HEK293 (cell line): ENCODE data around the gene MAP3K14.

Source experiments
- CTCF ChIA-PET: fragments of 350-600 bp; formaldehyde crosslinking; extraction: SDS; loops from one replicate; lab custom pipeline; 2021; ENCODE audit warnings: antibody characterized with exemption; lab: Yijun Ruan, JAX
- POLR2A ChIA-PET: fragments of 300-600 bp; formaldehyde crosslinking; extraction: SDS; loops from one replicate; lab custom pipeline; 2020; ENCODE audit warnings: antibody characterized with exemption, inconsistent platforms; lab: Yijun Ruan, JAX
- H3K27ac ChIP-seq: fragments of 200-500 bp; sonication (Bioruptor generic); 2 replicates; pipeline ENCODE4 v1.5.1; 2014; ENCODE audit warnings: low read depth, low read length, control low read depth, inconsistent platforms; ENCODE audit errors: extremely low read depth
- H3K36me3 ChIP-seq, 2 experiments: fragments of 200-500 bp in 1 of 2; sonication (Bioruptor generic) in 1 of 2; 1 replicate in 1 of 2; 2 replicates in 1 of 2; pipeline ENCODE4 v1.5.1; 2014 to 2017; ENCODE audit warnings: inconsistent platforms in 2 of 2, low read length in 2 of 2; ENCODE audit not compliant: control insufficient read depth in 2 of 2, insufficient read depth in 1 of 2
- H3K4me1 ChIP-seq: fragments of 200-500 bp; sonication (Bioruptor generic); 2 replicates; pipeline ENCODE4 v1.5.1; 2014; ENCODE audit warnings: mild to moderate bottlenecking, low read length, inconsistent platforms; ENCODE audit not compliant: control insufficient read depth, insufficient read depth
- H3K4me3 ChIP-seq: 2 replicates; pipeline ENCODE4 v1.5.1; 2011; ENCODE audit warnings: low read depth, mild to moderate bottlenecking, control low read depth, low read length, moderate library complexity
- H3K9me3 ChIP-seq: fragments of 200-500 bp; sonication (Bioruptor generic); 2 replicates; pipeline ENCODE4 v1.5.1; 2014; ENCODE audit warnings: low read depth, low read length, inconsistent platforms; ENCODE audit not compliant: control insufficient read depth, insufficient read depth
- GFI1B ChIP-seq: fragments of 450-650 bp; formaldehyde crosslinking; IDR thresholded peaks from 2 replicates; pipeline ENCODE4 v1.5.1; 2016; ENCODE audit warnings: missing biosample characterization, missing genetic modification characterization
- KLF1 ChIP-seq: fragments of 450-650 bp; formaldehyde crosslinking; IDR thresholded peaks from 2 replicates; pipeline ENCODE4 v1.5.1; 2016; ENCODE audit warnings: missing biosample characterization, missing genetic modification characterization
- KLF10 ChIP-seq: fragments of 450-650 bp; IDR thresholded peaks from 2 replicates; pipeline ENCODE4 v1.5.1; 2018; ENCODE audit warnings: missing biosample characterization, mild to moderate bottlenecking, missing genetic modification characterization
- KLF7 ChIP-seq: fragments of 450-650 bp; formaldehyde crosslinking; IDR thresholded peaks from 2 replicates; pipeline ENCODE4 v1.5.1; 2016; ENCODE audit warnings: missing biosample characterization, missing genetic modification characterization, borderline replicate concordance
- PBX3 ChIP-seq: sonication (generic); formaldehyde crosslinking; IDR thresholded peaks from 2 replicates; pipeline ENCODE4 v1.8.1; 2022; ENCODE audit warnings: mild to moderate bottlenecking, moderate library complexity, missing genetic modification reagents
- PRDM1 ChIP-seq: fragments of 450-650 bp; formaldehyde crosslinking; IDR thresholded peaks from 2 replicates; pipeline ENCODE4; 2016; ENCODE audit warnings: missing biosample characterization, missing genetic modification characterization
- SP2 ChIP-seq: fragments of 450-650 bp; formaldehyde crosslinking; IDR thresholded peaks from 2 replicates; pipeline ENCODE4 v1.5.1; 2016; ENCODE audit warnings: missing biosample characterization, missing genetic modification characterization
- TRIM28 ChIP-seq: IDR thresholded peaks from 2 replicates; pipeline ENCODE4 v1.6.1; 2011; ENCODE audit warnings: low read length, control low read depth, borderline replicate concordance
- ZBTB21 ChIP-seq: fragments of 450-650 bp; formaldehyde crosslinking; IDR thresholded peaks from 2 replicates; pipeline ENCODE4 v1.5.1; 2017; ENCODE audit warnings: missing biosample characterization, missing genetic modification characterization
- ZBTB8A ChIP-seq: fragments of 450-650 bp; formaldehyde crosslinking; IDR thresholded peaks from 2 replicates; pipeline ENCODE4 v1.5.1; 2016; ENCODE audit warnings: missing biosample characterization, missing genetic modification characterization
- ZNF133 ChIP-seq: fragments of 450-650 bp; formaldehyde crosslinking; IDR thresholded peaks from 2 replicates; pipeline ENCODE4 v1.5.1; 2016; ENCODE audit warnings: missing biosample characterization, missing genetic modification characterization
- ZNF302 ChIP-seq: fragments of 450-650 bp; formaldehyde crosslinking; IDR thresholded peaks from 2 replicates; pipeline ENCODE4 v1.5.1; 2016; ENCODE audit warnings: missing biosample characterization, missing genetic modification characterization, low read depth
- ZNF341 ChIP-seq: fragments of 450-650 bp; formaldehyde crosslinking; IDR thresholded peaks from 2 replicates; pipeline ENCODE4; 2016; ENCODE audit warnings: low read depth, missing biosample characterization, missing genetic modification characterization
- ZNF398 ChIP-seq: fragments of 450-650 bp; formaldehyde crosslinking; IDR thresholded peaks from 2 replicates; pipeline ENCODE4 v1.5.1; 2017; ENCODE audit warnings: missing biosample characterization, missing genetic modification characterization
- ZNF621 ChIP-seq: fragments of 450-650 bp; formaldehyde crosslinking; IDR thresholded peaks from 2 replicates; pipeline ENCODE4 v1.5.1; 2017; ENCODE audit warnings: missing biosample characterization, missing genetic modification characterization
- TF ChIP-seq, protein P1 (sequence below): fragments of 450-650 bp; formaldehyde crosslinking; IDR thresholded peaks from 2 replicates; pipeline ENCODE4 v1.5.1; 2016; ENCODE audit warnings: missing biosample characterization, missing genetic modification characterization
- TF ChIP-seq, protein P2 (sequence below): fragments of 450-650 bp; formaldehyde crosslinking; optimal IDR thresholded peaks from 2 replicates; pipeline ENCODE3; 2016; ENCODE audit warnings: missing biosample characterization, mild to moderate bottlenecking, missing genetic modification characterization

Gene MAP3K14

GRCh38 chr17:45222996-45223538 is 93.8 kb downstream of the MAP3K14 start:
- Histone ChIP-seq H3K36me3 (no peaks in the 10 kb centered on the region), H3K9me3 (no peaks in the 10 kb centered on the region), H3K27ac (no peak overlapping the region), H3K4me1 (no peaks in the 10 kb centered on the region; the same call in 1 of the 2 replicates), H3K4me3 (no peak overlapping the region)
- TF ChIP-seq, protein P1, sequence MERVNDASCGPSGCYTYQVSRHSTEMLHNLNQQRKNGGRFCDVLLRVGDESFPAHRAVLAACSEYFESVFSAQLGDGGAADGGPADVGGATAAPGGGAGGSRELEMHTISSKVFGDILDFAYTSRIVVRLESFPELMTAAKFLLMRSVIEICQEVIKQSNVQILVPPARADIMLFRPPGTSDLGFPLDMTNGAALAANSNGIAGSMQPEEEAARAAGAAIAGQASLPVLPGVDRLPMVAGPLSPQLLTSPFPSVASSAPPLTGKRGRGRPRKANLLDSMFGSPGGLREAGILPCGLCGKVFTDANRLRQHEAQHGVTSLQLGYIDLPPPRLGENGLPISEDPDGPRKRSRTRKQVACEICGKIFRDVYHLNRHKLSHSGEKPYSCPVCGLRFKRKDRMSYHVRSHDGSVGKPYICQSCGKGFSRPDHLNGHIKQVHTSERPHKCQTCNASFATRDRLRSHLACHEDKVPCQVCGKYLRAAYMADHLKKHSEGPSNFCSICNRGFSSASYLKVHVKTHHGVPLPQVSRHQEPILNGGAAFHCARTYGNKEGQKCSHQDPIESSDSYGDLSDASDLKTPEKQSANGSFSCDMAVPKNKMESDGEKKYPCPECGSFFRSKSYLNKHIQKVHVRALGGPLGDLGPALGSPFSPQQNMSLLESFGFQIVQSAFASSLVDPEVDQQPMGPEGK (tag by site-specific recombination), result 0 out of 2 replicates have a peak, but pooled peaks have one; percentile 11
- TF ChIP-seq KLF7 (tag by site-specific recombination), result no peak
- POLR2A ChIA-PET, result interaction anchor here (1.7 to 1.8 kb wide), 2 partner anchors 13 to 75 kb away, joined by 4 to 8 read pairs; partner anchors contain the start of gene HEXIM1
- CTCF ChIA-PET, result interaction anchor here (0.6 to 10.4 kb wide), 7 partner anchors 10 to 203 kb away, joined by 3 to 192 read pairs (median 4); no protein-coding TSS in a partner anchor

DNA sequence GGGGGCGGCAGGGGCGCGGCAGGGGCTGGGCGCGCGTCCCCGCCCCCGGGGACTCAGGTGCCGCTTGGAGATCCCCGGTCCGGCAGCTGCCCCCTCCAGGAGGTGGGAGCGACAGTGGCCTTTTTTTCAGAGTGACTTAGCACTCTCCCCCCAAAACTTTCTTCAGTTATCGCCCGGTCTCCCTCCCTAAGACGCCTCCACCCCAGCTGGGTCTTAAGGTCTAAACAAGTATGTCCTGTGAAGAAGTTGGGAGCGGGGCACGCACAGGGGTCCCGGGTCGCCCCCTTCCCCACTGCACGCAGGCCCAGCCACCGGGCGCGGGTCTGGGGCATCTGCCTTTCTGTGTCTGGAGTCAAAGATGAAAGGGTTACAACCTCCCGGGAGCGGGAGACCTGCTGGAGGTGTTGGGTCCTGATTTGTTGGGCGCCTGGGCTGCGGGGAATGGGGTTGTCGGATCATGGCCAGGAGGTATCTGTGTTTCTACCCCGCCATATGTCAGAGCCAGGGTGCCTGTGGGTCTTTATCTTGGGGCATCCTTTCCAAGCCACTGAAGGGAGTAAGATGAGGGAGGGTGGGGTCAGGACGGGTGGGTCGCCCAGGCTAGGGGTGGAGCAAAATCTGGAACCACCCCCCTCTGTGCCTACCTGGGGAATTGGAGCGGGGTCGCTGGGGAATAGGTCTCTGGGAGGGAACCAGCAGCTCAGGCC is 94.4 kb downstream of the MAP3K14 start:
- no peaks in the 10 kb centered on the region for H3K36me3 ChIP-seq
- peak overlapping the region; percentile 55 for H3K4me3 ChIP-seq
- no peaks in the 10 kb centered on the region for H3K9me3 ChIP-seq
- peak; percentile 52; the same call in 1 of the 2 replicates for TF ChIP-seq PRDM1 (tag by site-specific recombination)
- no peak for TF ChIP-seq ZNF302 (tag by site-specific recombination)
- peak; percentile 32; the same call in 1 of the 2 replicates for TF ChIP-seq SP2 (tag by site-specific recombination)
- peak; percentile 58 for TF ChIP-seq ZNF398 (tag by site-specific recombination)
- TF ChIP-seq KLF10, result peak; percentile 86
- TF ChIP-seq ZBTB21 (tag by site-specific recombination), result no peak
- TF ChIP-seq KLF1, result peak; percentile 53
- TF ChIP-seq ZBTB8A (tag by site-specific recombination), result 0 out of 2 replicates have a peak, but pooled peaks have one; percentile 10
- TF ChIP-seq TRIM28, result no peak
- no peak for TF ChIP-seq ZNF341 (tag by site-specific recombination)
- TF ChIP-seq GFI1B (tag by site-specific recombination), result no peak
- no peak for TF ChIP-seq ZNF621 (tag by site-specific recombination)
- TF ChIP-seq, protein P2, sequence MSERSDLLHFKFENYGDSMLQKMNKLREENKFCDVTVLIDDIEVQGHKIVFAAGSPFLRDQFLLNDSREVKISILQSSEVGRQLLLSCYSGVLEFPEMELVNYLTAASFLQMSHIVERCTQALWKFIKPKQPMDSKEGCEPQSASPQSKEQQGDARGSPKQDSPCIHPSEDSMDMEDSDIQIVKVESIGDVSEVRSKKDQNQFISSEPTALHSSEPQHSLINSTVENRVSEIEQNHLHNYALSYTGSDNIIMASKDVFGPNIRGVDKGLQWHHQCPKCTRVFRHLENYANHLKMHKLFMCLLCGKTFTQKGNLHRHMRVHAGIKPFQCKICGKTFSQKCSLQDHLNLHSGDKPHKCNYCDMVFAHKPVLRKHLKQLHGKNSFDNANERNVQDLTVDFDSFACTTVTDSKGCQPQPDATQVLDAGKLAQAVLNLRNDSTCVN (tag by site-specific recombination), result peak; percentile 25
- CTCF ChIA-PET, result interaction anchor here (0.6 to 10.4 kb wide), 8 partner anchors 11 to 203 kb away, joined by 3 to 192 read pairs (median 4); partner anchors contain the start of gene ACBD4
- H3K4me1 ChIP-seq, result no peaks in the 10 kb centered on the region; the same call in 1 of the 2 replicates
- no peak overlapping the region for H3K27ac ChIP-seq
- POLR2A ChIA-PET, result interaction anchor here (1.7 to 1.8 kb wide), 2 partner anchors 13 to 74 kb away, joined by 4 to 8 read pairs; partner anchors contain the start of gene HEXIM1

DNA sequence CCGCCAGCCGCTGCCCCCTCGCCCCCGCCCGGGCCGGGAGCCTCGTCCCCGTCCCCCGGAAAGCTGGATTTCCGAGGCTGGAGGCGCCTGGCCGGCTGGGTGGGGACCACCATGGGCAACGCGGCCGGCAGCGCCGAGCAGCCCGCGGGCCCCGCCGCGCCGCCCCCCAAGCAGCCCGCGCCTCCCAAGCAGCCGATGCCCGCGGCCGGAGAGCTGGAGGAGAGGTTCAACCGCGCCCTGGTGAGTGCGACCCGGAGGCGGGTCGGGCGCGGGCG is 94.9 kb downstream of the MAP3K14 start:
- TF ChIP-seq PBX3 (CRISPR knock-in tag) (0 out of 2 replicates have a peak, but pooled peaks have one; percentile 35), ZNF133 (tag by site-specific recombination) (no peak)
- no peaks in the 10 kb centered on the region; a peak in 1 of 3 replicates for H3K36me3 ChIP-seq
- H3K4me3 ChIP-seq, result peak overlapping the region; percentile 55
- H3K4me1 ChIP-seq, result no peaks in the 10 kb centered on the region; the same call in 1 of the 2 replicates
- ChIA-PET CTCF (interaction anchor here (0.6 to 10.4 kb wide), 6 partner anchors 11 to 155 kb away, joined by 3 to 192 read pairs (median 4); partner anchors contain the start of gene ACBD4), POLR2A (interaction anchor here (1.7 to 1.8 kb wide), 2 partner anchors 14 to 74 kb away, joined by 4 to 8 read pairs; partner anchors contain the start of gene HEXIM1)
- no peaks in the 10 kb centered on the region for H3K9me3 ChIP-seq
- peak overlapping the region; percentile 40; the same call in 1 of the 2 replicates for H3K27ac ChIP-seq
